ENCODE measurements around the gene OSGIN1. TPM values are rescaled to one million over a fixed set of nuclear protein-coding genes. Genes with fewer than 3 reads are reported as not detected.
A peak's percentile ranks its signal among the peaks of the same experiment; 100 is the strongest.

OSGIN1 gene
- total RNA-seq, 1 experiment from 2014 or later: 13.9 TPM

GRCh38 chr16:83968891-83969649, 16.0 kb downstream of the OSGIN1 start:
- BruUV-seq (replicated peaks): no TSS peak

DNA sequence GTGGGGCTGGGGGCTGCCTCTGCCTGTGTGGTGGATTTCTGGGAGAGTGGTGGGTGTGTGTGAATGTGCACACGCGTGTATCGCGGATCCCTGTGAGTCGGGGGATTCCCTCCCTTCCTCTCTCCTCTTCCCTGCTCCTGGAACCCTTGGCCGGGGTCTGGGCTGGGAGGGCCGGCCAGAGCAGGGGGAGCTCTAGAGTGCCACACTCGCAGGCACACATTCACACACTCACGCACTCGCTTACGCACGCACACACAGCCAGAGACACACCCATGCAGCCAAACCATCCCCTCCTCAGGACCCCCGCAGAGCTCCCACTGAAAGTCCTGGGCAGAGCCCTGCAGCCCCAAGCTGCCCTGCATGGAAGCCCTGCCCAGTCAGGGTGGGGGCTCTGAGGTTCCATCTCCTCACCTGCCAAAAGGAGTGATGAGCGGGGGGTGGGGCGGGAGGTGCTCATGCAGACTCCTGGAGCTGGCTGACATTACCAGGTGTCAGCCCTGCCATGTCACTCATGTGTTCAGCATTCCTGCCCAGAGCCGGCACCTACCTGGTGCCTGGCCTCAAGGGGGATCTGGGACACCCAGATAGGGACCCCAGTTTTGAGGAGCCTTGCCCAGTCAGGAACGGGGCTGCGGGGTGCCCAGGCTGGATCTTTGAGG, 16.9 kb downstream of the OSGIN1 start:
- Mint-ChIP-seq H3K4me3 (ENCODE audit: low read depth, unreplicated experiment) (no peak overlapping the region), H3K27ac (ENCODE audit: unreplicated experiment) (no peak overlapping the region), H3K9me3 (ENCODE audit: low read depth, unreplicated experiment) (no peaks in the 10 kb centered on the region), H3K27me3 (ENCODE audit: unreplicated experiment) (peaks cover 70% of the 10 kb centered on the region), H3K4me1 (ENCODE audit: low read depth, unreplicated experiment) (no peaks in the 10 kb centered on the region), H3K36me3 (ENCODE audit: insufficient read depth, unreplicated experiment) (peaks cover 26% of the 10 kb centered on the region)
- no peak for DNase-seq
- TF ChIP-seq, protein P1, sequence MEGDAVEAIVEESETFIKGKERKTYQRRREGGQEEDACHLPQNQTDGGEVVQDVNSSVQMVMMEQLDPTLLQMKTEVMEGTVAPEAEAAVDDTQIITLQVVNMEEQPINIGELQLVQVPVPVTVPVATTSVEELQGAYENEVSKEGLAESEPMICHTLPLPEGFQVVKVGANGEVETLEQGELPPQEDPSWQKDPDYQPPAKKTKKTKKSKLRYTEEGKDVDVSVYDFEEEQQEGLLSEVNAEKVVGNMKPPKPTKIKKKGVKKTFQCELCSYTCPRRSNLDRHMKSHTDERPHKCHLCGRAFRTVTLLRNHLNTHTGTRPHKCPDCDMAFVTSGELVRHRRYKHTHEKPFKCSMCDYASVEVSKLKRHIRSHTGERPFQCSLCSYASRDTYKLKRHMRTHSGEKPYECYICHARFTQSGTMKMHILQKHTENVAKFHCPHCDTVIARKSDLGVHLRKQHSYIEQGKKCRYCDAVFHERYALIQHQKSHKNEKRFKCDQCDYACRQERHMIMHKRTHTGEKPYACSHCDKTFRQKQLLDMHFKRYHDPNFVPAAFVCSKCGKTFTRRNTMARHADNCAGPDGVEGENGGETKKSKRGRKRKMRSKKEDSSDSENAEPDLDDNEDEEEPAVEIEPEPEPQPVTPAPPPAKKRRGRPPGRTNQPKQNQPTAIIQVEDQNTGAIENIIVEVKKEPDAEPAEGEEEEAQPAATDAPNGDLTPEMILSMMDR (IDR thresholded peaks at IDR 0.05; ENCODE audit: unreplicated experiment): no peak
- CTCF ChIA-PET: interaction anchor here (1.2 kb wide), 1 partner anchor 12 kb away, joined by 3 read pairs; no protein-coding TSS in a partner anchor
- BruUV-seq (replicated peaks): no TSS peak
- intact Hi-C loops (cut with micrococcal nuclease; ENCODE audit: unreplicated experiment): loop anchor here (5.0 kb wide), 1 partner anchor 97 kb away; no protein-coding TSS in a partner anchor

More at GRCh38 chr16:83968891-83969649, 16.0 kb downstream of the OSGIN1 start:
- no peak for DNase-seq
- intact Hi-C loops (cut with micrococcal nuclease; ENCODE audit: unreplicated experiment): no loop called here
- CTCF ChIA-PET: interaction anchor here (0.7 kb wide), 1 partner anchor 111 kb away, joined by 3 read pairs; no protein-coding TSS in a partner anchor
- TF ChIP-seq, protein P1 (IDR thresholded peaks at IDR 0.05; ENCODE audit: unreplicated experiment): no peak
- Mint-ChIP-seq H3K36me3 (ENCODE audit: insufficient read depth, unreplicated experiment) (peaks cover 26% of the 10 kb centered on the region), H3K27ac (ENCODE audit: unreplicated experiment) (no peak overlapping the region), H3K27me3 (ENCODE audit: unreplicated experiment) (peaks cover 61% of the 10 kb centered on the region), H3K9me3 (ENCODE audit: low read depth, unreplicated experiment) (no peaks in the 10 kb centered on the region), H3K4me3 (ENCODE audit: low read depth, unreplicated experiment) (peak overlapping the region; percentile 43), H3K4me1 (ENCODE audit: low read depth, unreplicated experiment) (no peaks in the 10 kb centered on the region)

- BruUV-seq (replicated peaks): no TSS peak
- H3K27me3 Mint-ChIP-seq (ENCODE audit: unreplicated experiment): peaks cover 75% of the 10 kb centered on the region
Observed at GRCh38 chr16:83970430-83970815, 17.4 kb downstream of the OSGIN1 start.

More at GRCh38 chr16:83970430-83970815, 17.4 kb downstream of the OSGIN1 start:
- intact Hi-C loops (cut with micrococcal nuclease; ENCODE audit: unreplicated experiment): loop anchor here (5.0 kb wide), 1 partner anchor 97 kb away; no protein-coding TSS in a partner anchor
- Mint-ChIP-seq H3K4me1 (ENCODE audit: low read depth, unreplicated experiment) (no peaks in the 10 kb centered on the region), H3K9me3 (ENCODE audit: low read depth, unreplicated experiment) (no peaks in the 10 kb centered on the region), H3K4me3 (ENCODE audit: low read depth, unreplicated experiment) (no peak overlapping the region), H3K27ac (ENCODE audit: unreplicated experiment) (no peak overlapping the region), H3K36me3 (ENCODE audit: insufficient read depth, unreplicated experiment) (peaks cover 23% of the 10 kb centered on the region)
- CTCF ChIA-PET: interaction anchor here (0.7 to 1.2 kb wide), 2 partner anchors 10 to 12 kb away, joined by 3 read pairs; no protein-coding TSS in a partner anchor
- TF ChIP-seq, protein P1 (IDR thresholded peaks at IDR 0.05; ENCODE audit: unreplicated experiment): no peak
- no peak for DNase-seq
